ENCODE measurements around the gene RIBC2. TPM values are rescaled to one million over a fixed set of nuclear protein-coding genes. Genes with fewer than 3 reads are reported as not detected.

RIBC2 gene
- total RNA-seq, 2 experiments from 2014 or later = 11.2 to 12.1 TPM

GRCh38 chr22:45475851-45476514 lies 62.5 kb downstream of the RIBC2 start:
- ATAC-seq (ENCODE audit: low read depth) (no peak), DNase-seq (no peak)
- POLR2A ChIA-PET = no interaction called here
- Mint-ChIP-seq H3K9me3 (peaks cover 2% of the 10 kb centered on the region), H3K4me3 (no peak overlapping the region), H3K27me3 (peaks cover 12% of the 10 kb centered on the region), H3K27ac (no peak overlapping the region), H3K4me1 (no peaks in the 10 kb centered on the region), H3K36me3 (no peaks in the 10 kb centered on the region)

GRCh38 chr22:45476814-45477213 lies 63.3 kb downstream of the RIBC2 start:
- ATAC-seq (ENCODE audit: low read depth) (no peak), DNase-seq (no peak)
- Mint-ChIP-seq H3K36me3 (no peaks in the 10 kb centered on the region), H3K27ac (no peak overlapping the region), H3K27me3 (peaks cover 12% of the 10 kb centered on the region), H3K4me1 (no peaks in the 10 kb centered on the region), H3K4me3 (no peak overlapping the region), H3K9me3 (peaks cover 2% of the 10 kb centered on the region)
- POLR2A ChIA-PET = no interaction called here

GRCh38 chr22:45477366-45478107 lies 64.0 kb downstream of the RIBC2 start:
- no peaks in the 10 kb centered on the region for H3K4me1 Mint-ChIP-seq
- ATAC-seq (ENCODE audit: low read depth) (no peak), DNase-seq (no peak)
- H3K27me3 Mint-ChIP-seq = peaks cover 12% of the 10 kb centered on the region
- H3K27ac Mint-ChIP-seq = no peak overlapping the region
- POLR2A ChIA-PET = no interaction called here
- H3K4me3 Mint-ChIP-seq = no peak overlapping the region
- peaks cover 2% of the 10 kb centered on the region for H3K9me3 Mint-ChIP-seq
- H3K36me3 Mint-ChIP-seq = no peaks in the 10 kb centered on the region

GRCh38 chr22:45478108-45478771 lies 64.7 kb downstream of the RIBC2 start:
- ATAC-seq (ENCODE audit: low read depth) (no peak), DNase-seq (no peak)
- Mint-ChIP-seq H3K4me3 (no peak overlapping the region), H3K4me1 (no peaks in the 10 kb centered on the region), H3K9me3 (peaks cover 2% of the 10 kb centered on the region), H3K27ac (no peak overlapping the region), H3K36me3 (no peaks in the 10 kb centered on the region), H3K27me3 (peaks cover 12% of the 10 kb centered on the region)
- POLR2A ChIA-PET = no interaction called here

GRCh38 chr22:45480717-45481116 lies 67.2 kb downstream of the RIBC2 start:
- H3K9me3 Mint-ChIP-seq = peaks cover 2% of the 10 kb centered on the region
- POLR2A ChIA-PET = no interaction called here
- H3K36me3 Mint-ChIP-seq = no peaks in the 10 kb centered on the region

GRCh38 chr22:45481661-45482060 lies 68.2 kb downstream of the RIBC2 start:
- Mint-ChIP-seq H3K27me3 (peaks cover 6% of the 10 kb centered on the region), H3K9me3 (peaks cover 2% of the 10 kb centered on the region), H3K27ac (no peak overlapping the region), H3K4me1 (no peaks in the 10 kb centered on the region), H3K4me3 (no peak overlapping the region), H3K36me3 (no peaks in the 10 kb centered on the region)
- no peak for ATAC-seq (ENCODE audit: low read depth)
- no peak for DNase-seq
- POLR2A ChIA-PET = no interaction called here

More at GRCh38 chr22:45480717-45481116, 67.2 kb downstream of the RIBC2 start:
- Mint-ChIP-seq H3K4me3 (no peak overlapping the region), H3K4me1 (no peaks in the 10 kb centered on the region), H3K27ac (no peak overlapping the region), H3K27me3 (peaks cover 4% of the 10 kb centered on the region)
- no peak for DNase-seq
- no peak for ATAC-seq (ENCODE audit: low read depth)

Other genes with a start within 250 kb of the RIBC2 start
- 100 to 1,000 TPM; 150 to 152 TPM for gene NUP50, start 249.8 kb upstream of the RIBC2 start, total RNA-seq
- 10 to 100 TPM; 38.0 to 41.9 TPM for gene KIAA0930, start 172.8 kb upstream of the RIBC2 start, total RNA-seq
- gene UPK3A, start 128.7 kb upstream of the RIBC2 start, total RNA-seq = not detected
- gene FAM118A, start 103.8 kb upstream of the RIBC2 start, total RNA-seq = 10 to 100 TPM; 71.9 to 77.0 TPM
- gene SMC1B, start 94 bp upstream of the RIBC2 start, total RNA-seq = 1 to 10 TPM; 2.4 to 2.5 TPM
- not detected for gene FBLN1, start 89.2 kb downstream of the RIBC2 start, total RNA-seq